H9 (cell line): ENCODE results near the gene NOS1AP. TPM values are rescaled to one million over a fixed set of nuclear protein-coding genes. Genes with fewer than 3 reads are reported as not detected.

Experiments used
- DNase-seq: peaks from one replicate; pipeline ENCODE4 v3.0.0-alpha.2; 2017
- H2AFZ ChIP-seq: one replicate; pipeline ENCODE4 v1.6.1; 2013; ENCODE audit warnings: mild to moderate bottlenecking, low read length, control low read depth, moderate library complexity
- H2AK5ac ChIP-seq: 2 replicates; pipeline ENCODE4 v1.6.1; 2013; ENCODE audit warnings: low read length, control low read depth, mixed read lengths; ENCODE audit not compliant: insufficient read length
- H2BK120ac ChIP-seq: one replicate; pipeline ENCODE4 v1.6.1; 2013; ENCODE audit warnings: low read depth, mild to moderate bottlenecking, low read length, control low read depth, inconsistent platforms; ENCODE audit not compliant: poor library complexity, severe bottlenecking
- H2BK12ac ChIP-seq: 2 replicates; pipeline ENCODE4 v1.6.1; 2013; ENCODE audit warnings: low read length, control low read depth, mixed read lengths, low read depth; ENCODE audit not compliant: insufficient read length
- H2BK15ac ChIP-seq: 2 replicates; pipeline ENCODE4 v1.6.1; 2013; ENCODE audit warnings: low read depth, low read length, control low read depth
- H2BK20ac ChIP-seq: one replicate; pipeline ENCODE4 v1.6.1; 2013; ENCODE audit warnings: low read depth, mild to moderate bottlenecking, low read length, control low read depth, inconsistent platforms; ENCODE audit not compliant: poor library complexity, severe bottlenecking
- H2BK5ac ChIP-seq: 2 replicates; pipeline ENCODE4 v1.6.1; 2013; ENCODE audit warnings: low read length, control low read depth, mixed read lengths; ENCODE audit not compliant: insufficient read length
- H3K14ac ChIP-seq: 2 replicates; pipeline ENCODE4 v1.6.1; 2013; ENCODE audit warnings: low read length, control low read depth; ENCODE audit not compliant: insufficient read depth
- H3K18ac ChIP-seq: 2 replicates; pipeline ENCODE4 v1.6.1; 2013; ENCODE audit warnings: low read depth, mild to moderate bottlenecking, mixed read lengths, low read length, control low read depth; ENCODE audit not compliant: insufficient read length
- H3K23ac ChIP-seq: 2 replicates; pipeline ENCODE4 v1.6.1; 2013; ENCODE audit warnings: low read length, control low read depth, mixed read lengths, low read depth; ENCODE audit not compliant: insufficient read length
- H3K23me2 ChIP-seq: 2 replicates; pipeline ENCODE4 v1.6.1; 2013; ENCODE audit warnings: low read depth, mild to moderate bottlenecking, mixed read lengths, low read length, control low read depth; ENCODE audit not compliant: insufficient read length, poor library complexity, severe bottlenecking
- H3K27ac ChIP-seq: 2 replicates; pipeline ENCODE4 v1.5.1; 2013; ENCODE audit warnings: low read length, control low read depth, mixed read lengths, low read depth; ENCODE audit not compliant: insufficient read length
- H3K27me3 ChIP-seq: 2 replicates; pipeline ENCODE4 v1.6.1; 2013; ENCODE audit warnings: low read length, control low read depth, inconsistent platforms; ENCODE audit not compliant: insufficient read depth
- H3K4ac ChIP-seq: 2 replicates; pipeline ENCODE4 v1.6.1; 2013; ENCODE audit warnings: low read depth, mild to moderate bottlenecking, control low read depth, inconsistent platforms, low read length, moderate library complexity
- H3K4me1 ChIP-seq: 2 replicates; pipeline ENCODE4 v1.6.1; 2013; ENCODE audit warnings: low read length, control low read depth, inconsistent platforms; ENCODE audit not compliant: insufficient read depth
- H3K4me2 ChIP-seq: 2 replicates; pipeline ENCODE4 v1.6.1; 2013; ENCODE audit warnings: low read length, control low read depth, mixed read lengths; ENCODE audit not compliant: insufficient read length, insufficient read depth
- H3K56ac ChIP-seq: 2 replicates; pipeline ENCODE4 v1.6.1; 2013; ENCODE audit warnings: low read depth, mild to moderate bottlenecking, mixed read lengths, low read length, control low read depth; ENCODE audit not compliant: insufficient read length
- H3K79me1 ChIP-seq: 2 replicates; pipeline ENCODE4 v1.6.1; 2013; ENCODE audit warnings: low read depth, mild to moderate bottlenecking, moderate library complexity, low read length, control low read depth, inconsistent platforms; ENCODE audit not compliant: insufficient read depth, poor library complexity, severe bottlenecking
- H3K79me2 ChIP-seq: 2 replicates; pipeline ENCODE4 v1.6.1; 2013; ENCODE audit warnings: low read length, control low read depth, inconsistent platforms; ENCODE audit not compliant: insufficient read depth
- H3K9ac ChIP-seq: 2 replicates; pipeline ENCODE4 v1.6.1; 2013; ENCODE audit warnings: low read length, control low read depth, mixed read lengths; ENCODE audit not compliant: insufficient read length; ENCODE audit errors: extremely low read depth
- H3K9me3 ChIP-seq: one replicate; pipeline ENCODE4 v1.6.1; 2013; ENCODE audit warnings: low read depth, low read length, inconsistent platforms; ENCODE audit not compliant: control insufficient read depth
- H3T11ph ChIP-seq: one replicate; pipeline ENCODE4 v1.6.1; 2013; ENCODE audit warnings: mild to moderate bottlenecking, low read length, control low read depth, inconsistent platforms
- H4K20me1 ChIP-seq: one replicate; pipeline ENCODE4 v1.6.1; 2013; ENCODE audit not compliant: control insufficient read depth, insufficient read length, insufficient read depth
- H4K5ac ChIP-seq: 2 replicates; pipeline ENCODE4 v1.6.1; 2013; ENCODE audit warnings: low read depth, mild to moderate bottlenecking, mixed read lengths, low read length, control low read depth; ENCODE audit not compliant: insufficient read length
- H4K8ac ChIP-seq: replicated peaks from 2 replicates; pipeline ENCODE4 v1.6.1; 2013; ENCODE audit warnings: low read length, control low read depth, mixed read lengths, low read depth; ENCODE audit not compliant: insufficient read length
- H4K91ac ChIP-seq: 2 replicates; pipeline ENCODE4 v1.6.1; 2013; ENCODE audit warnings: low read depth, mild to moderate bottlenecking, moderate library complexity, mixed read lengths, low read length, control low read depth; ENCODE audit not compliant: insufficient read length
- H3K27ac Mint-ChIP-seq, 3 experiments: 2 replicates in 2 of 3; 3 replicates in 1 of 3; pipeline ENCODE4 v1.8.0; 2020 to 2021; ENCODE audit warnings: mixed read lengths in 3 of 3, mild to moderate bottlenecking in 1 of 3, moderate library complexity in 1 of 3
- H3K27me3 Mint-ChIP-seq: 2 replicates; pipeline ENCODE4 v1.8.0; 2021; ENCODE audit warnings: low read depth, mild to moderate bottlenecking, moderate library complexity, mixed read lengths
- H3K36me3 Mint-ChIP-seq, 3 experiments: 2 replicates in 2 of 3; 3 replicates in 1 of 3; pipeline ENCODE4 v1.8.0; 2020 to 2021; ENCODE audit warnings: low read depth in 3 of 3, mixed read lengths in 3 of 3; ENCODE audit not compliant: insufficient read depth in 1 of 3
- H3K4me1 Mint-ChIP-seq, 2 experiments: 2 replicates each; pipeline ENCODE4 v1.8.0; 2020; ENCODE audit warnings: mixed read lengths in 2 of 2
- H3K4me3 Mint-ChIP-seq, 2 experiments: 2 replicates in 1 of 2; 3 replicates in 1 of 2; pipeline ENCODE4 v1.8.0; 2020 to 2021; ENCODE audit warnings: mild to moderate bottlenecking in 2 of 2, mixed read lengths in 2 of 2, moderate library complexity in 1 of 2
- H3K9me3 Mint-ChIP-seq, 2 experiments: 2 replicates in 1 of 2; 3 replicates in 1 of 2; pipeline ENCODE4 v1.8.0; 2020; ENCODE audit warnings: mild to moderate bottlenecking in 2 of 2, mixed read lengths in 2 of 2, moderate library complexity in 1 of 2
- WGBS: extraction: QIAGEN DNeasy Blood & Tissue Kit; methylation state at CpG from one replicate; pipeline ENCODE4 v1.1.7; 2013; ENCODE audit warnings: missing lambda C conversion rate, low lambda C conversion rate, mixed read lengths; ENCODE audit not compliant: insufficient read length; ENCODE audit errors: extremely low coverage; 5-methylcytosine and 5-hydroxymethylcytosine counted together
- total RNA-seq: library from RNA; stranded (reverse); gene quantifications from 2 replicates; pipeline ENCODE4 v1.2.1, GENCODE V29; 2021
- TF ChIP-seq, protein P1 (sequence below): fragments of 200-600 bp; sonication (generic); conservative IDR thresholded peaks from 3 replicates; pipeline ENCODE4 v1.8.0; 2021; ENCODE audit warnings: antibody characterized with exemption, mild to moderate bottlenecking

NOS1AP gene
- total RNA-seq, 1 experiment from 2014 or later, result 8.4 TPM

DNA sequence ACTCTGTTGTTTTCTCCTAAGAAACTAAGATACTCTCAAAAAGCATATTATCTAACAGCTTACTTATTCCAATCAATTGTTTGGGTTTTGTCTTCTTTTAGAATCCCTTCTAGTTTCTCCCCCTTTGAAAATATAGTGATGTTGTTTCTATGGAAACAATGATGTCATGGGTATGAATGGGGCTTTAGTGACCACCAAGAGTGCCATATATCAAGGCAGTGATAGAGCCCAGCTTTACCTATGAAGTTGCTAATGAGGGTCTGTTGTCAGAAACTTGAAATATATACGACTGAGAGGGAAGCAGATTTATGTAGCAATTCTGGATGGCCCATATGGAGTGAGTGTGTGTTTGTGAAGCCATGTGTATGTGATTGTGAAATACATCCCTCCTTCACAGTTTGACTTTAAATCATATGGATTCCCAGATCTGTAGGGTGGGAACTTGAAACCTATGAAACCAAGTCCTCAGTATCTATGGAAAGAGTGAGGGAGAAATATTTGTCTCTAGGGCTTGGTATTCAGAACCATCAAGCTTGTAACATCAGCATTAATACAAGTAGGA lies 190.5 kb downstream of the NOS1AP start:
- Histone ChIP-seq H3K14ac (no peak overlapping the region), H3K56ac (no peak overlapping the region), H2BK5ac (no peak overlapping the region), H3K4me1 (no peaks in the 10 kb centered on the region), H3K23me2 (no peaks in the 10 kb centered on the region), H2BK15ac (no peak overlapping the region), H4K8ac (no peak overlapping the region), H3K27ac (no peak overlapping the region), H3K23ac (no peak overlapping the region), H3K4ac (no peak overlapping the region), H2AK5ac (no peak overlapping the region), H3K18ac (no peak overlapping the region), H2BK12ac (no peak overlapping the region), H4K5ac (no peak overlapping the region), H3K4me2 (no peak overlapping the region), H4K20me1 (no peaks in the 10 kb centered on the region), H3K27me3 (no peaks in the 10 kb centered on the region), H3K79me2 (no peaks in the 10 kb centered on the region), H3K79me1 (no peaks in the 10 kb centered on the region), H3T11ph (no peak overlapping the region), H3K9ac (no peak overlapping the region), H2BK120ac (no peak overlapping the region), H2BK20ac (no peak overlapping the region), H2AFZ (no peak overlapping the region), H4K91ac (no peak overlapping the region), H3K9me3 (no peaks in the 10 kb centered on the region)
- TF ChIP-seq, protein P1, sequence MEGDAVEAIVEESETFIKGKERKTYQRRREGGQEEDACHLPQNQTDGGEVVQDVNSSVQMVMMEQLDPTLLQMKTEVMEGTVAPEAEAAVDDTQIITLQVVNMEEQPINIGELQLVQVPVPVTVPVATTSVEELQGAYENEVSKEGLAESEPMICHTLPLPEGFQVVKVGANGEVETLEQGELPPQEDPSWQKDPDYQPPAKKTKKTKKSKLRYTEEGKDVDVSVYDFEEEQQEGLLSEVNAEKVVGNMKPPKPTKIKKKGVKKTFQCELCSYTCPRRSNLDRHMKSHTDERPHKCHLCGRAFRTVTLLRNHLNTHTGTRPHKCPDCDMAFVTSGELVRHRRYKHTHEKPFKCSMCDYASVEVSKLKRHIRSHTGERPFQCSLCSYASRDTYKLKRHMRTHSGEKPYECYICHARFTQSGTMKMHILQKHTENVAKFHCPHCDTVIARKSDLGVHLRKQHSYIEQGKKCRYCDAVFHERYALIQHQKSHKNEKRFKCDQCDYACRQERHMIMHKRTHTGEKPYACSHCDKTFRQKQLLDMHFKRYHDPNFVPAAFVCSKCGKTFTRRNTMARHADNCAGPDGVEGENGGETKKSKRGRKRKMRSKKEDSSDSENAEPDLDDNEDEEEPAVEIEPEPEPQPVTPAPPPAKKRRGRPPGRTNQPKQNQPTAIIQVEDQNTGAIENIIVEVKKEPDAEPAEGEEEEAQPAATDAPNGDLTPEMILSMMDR, result no peak
- WGBS, result no CpG with 5 or more reads among the region's 1 CpG
- H3K4me1 Mint-ChIP-seq, result peaks cover 17 to 18% of the 10 kb centered on the region in 2 experiments
- no peak overlapping the region for H3K4me3 Mint-ChIP-seq
- no peaks in the 10 kb centered on the region for H3K27me3 Mint-ChIP-seq
- peaks cover 0 to 8% of the 10 kb centered on the region in 2 experiments; a peak in 2 of 5 replicates for H3K9me3 Mint-ChIP-seq
- no peak overlapping the region for H3K27ac Mint-ChIP-seq
- peaks cover 0 to 18% (median 3%) of the 10 kb centered on the region in 3 experiments; a peak in 4 of 7 replicates for H3K36me3 Mint-ChIP-seq
- DNase-seq, result no peak
